HepG2 (cell line): ENCODE results near the gene SERPINA6. TPM values are rescaled to one million over a fixed set of nuclear protein-coding genes. Genes with fewer than 3 reads are reported as not detected.

ENCODE experiments used
- ARNTL ChIP-seq: sonication (generic); formaldehyde crosslinking; IDR thresholded peaks from 2 replicates; pipeline ENCODE4 v1.4.0; 2020; ENCODE audit warnings: mild to moderate bottlenecking, missing genetic modification reagents
- ASH2L ChIP-seq: fragments of 300-600, 200-600 bp; sonication (generic); IDR thresholded peaks from 2 replicates; pipeline ENCODE4 v1.7.0; 2017; ENCODE audit warnings: low read depth, mild to moderate bottlenecking, moderate library complexity, mixed read lengths, low read length; ENCODE audit not compliant: insufficient read length
- CENPX ChIP-seq: sonication (generic); formaldehyde crosslinking; IDR thresholded peaks from 2 replicates; pipeline ENCODE4 v1.9.0; 2021; ENCODE audit warnings: mild to moderate bottlenecking, missing genetic modification reagents, moderate library complexity
- DPF2 ChIP-seq: sonication (generic); formaldehyde crosslinking; IDR thresholded peaks from 2 replicates; pipeline ENCODE4 v1.4.0; 2020; ENCODE audit warnings: mild to moderate bottlenecking, low read depth, missing genetic modification reagents, borderline replicate concordance
- ETV6 ChIP-seq: sonication (generic); formaldehyde crosslinking; conservative IDR thresholded peaks from 2 replicates; pipeline ENCODE4 v1.4.0; 2020; ENCODE audit warnings: missing genetic modification reagents
- HES4 ChIP-seq: sonication (generic); formaldehyde crosslinking; IDR thresholded peaks from 2 replicates; pipeline ENCODE4 v1.9.0; 2021; ENCODE audit warnings: mild to moderate bottlenecking, missing genetic modification reagents, borderline replicate concordance
- MIER3 ChIP-seq: IDR thresholded peaks from 2 replicates; pipeline ENCODE4 v1.6.1; 2016; ENCODE audit warnings: missing compliant biosample characterization, borderline replicate concordance
- MXI1 ChIP-seq: IDR thresholded peaks from 3 replicates; pipeline ENCODE4 v1.6.1; 2012; ENCODE audit warnings: low read depth, low read length, inconsistent platforms, borderline replicate concordance
- NCOA2 ChIP-seq: sonication (generic); formaldehyde crosslinking; IDR thresholded peaks from 2 replicates; pipeline ENCODE4 v1.8.0; 2022; ENCODE audit warnings: inconsistent platforms
- NKX3-1 ChIP-seq: sonication (generic); formaldehyde crosslinking; IDR thresholded peaks from 2 replicates; pipeline ENCODE4 v1.5.0; 2020; ENCODE audit warnings: missing genetic modification reagents
- PAF1 ChIP-seq: IDR thresholded peaks from 2 replicates; pipeline ENCODE4 v1.6.1; 2016; ENCODE audit warnings: missing genetic modification reagents, missing compliant biosample characterization
- PHF20 ChIP-seq: sonication (generic); formaldehyde crosslinking; IDR thresholded peaks from 2 replicates; pipeline ENCODE4 v1.5.0; 2020; ENCODE audit warnings: mild to moderate bottlenecking, missing genetic modification reagents
- POLR2A ChIP-seq, 2 experiments: IDR thresholded peaks; 2 replicates each; pipeline ENCODE4 v1.6.1; 2011; ENCODE audit warnings: low read depth in 2 of 2, low read length in 2 of 2, mild to moderate bottlenecking in 1 of 2, moderate library complexity in 1 of 2; ENCODE audit not compliant: insufficient read depth in 1 of 2
- SIX4 ChIP-seq: sonication (generic); formaldehyde crosslinking; IDR thresholded peaks from 2 replicates; pipeline ENCODE4 v1.4.0; 2020; ENCODE audit warnings: missing genetic modification reagents
- SMARCE1 ChIP-seq: fragments of 450-650 bp; IDR thresholded peaks from 2 replicates; pipeline ENCODE4 v1.6.1; 2017; ENCODE audit warnings: borderline replicate concordance
- SP4 ChIP-seq: sonication (generic); formaldehyde crosslinking; IDR thresholded peaks from 2 replicates; pipeline ENCODE4 v1.8.1; 2023; ENCODE audit warnings: mild to moderate bottlenecking, missing genetic modification reagents
- TBL1XR1 ChIP-seq: fragments of 150-350 bp; IDR thresholded peaks from 2 replicates; pipeline ENCODE4 v1.6.1; 2014; ENCODE audit warnings: borderline replicate concordance, low read length; ENCODE audit not compliant: partially characterized antibody
- ZNF10 ChIP-seq: sonication (generic); formaldehyde crosslinking; IDR thresholded peaks from 2 replicates; pipeline ENCODE4 v1.4.0; 2020; ENCODE audit warnings: mild to moderate bottlenecking, low read depth, missing genetic modification reagents, borderline replicate concordance
- ZNF30 ChIP-seq: sonication (generic); formaldehyde crosslinking; IDR thresholded peaks from 2 replicates; pipeline ENCODE4 v1.5.0; 2020; ENCODE audit warnings: mild to moderate bottlenecking, missing genetic modification reagents
- ZNF354B ChIP-seq: sonication (generic); formaldehyde crosslinking; IDR thresholded peaks from 2 replicates; pipeline ENCODE4 v1.8.0; 2022; ENCODE audit warnings: mild to moderate bottlenecking, missing genetic modification reagents
- ZNF441 ChIP-seq: sonication (generic); formaldehyde crosslinking; IDR thresholded peaks from 2 replicates; pipeline ENCODE4 v1.7.0; 2021; ENCODE audit warnings: missing genetic modification reagents, borderline replicate concordance
- ZNF563 ChIP-seq: sonication (generic); formaldehyde crosslinking; IDR thresholded peaks from 2 replicates; pipeline ENCODE4 v1.8.0; 2022; ENCODE audit warnings: mild to moderate bottlenecking, moderate library complexity, missing genetic modification reagents
- ZNF670 ChIP-seq: sonication (generic); formaldehyde crosslinking; IDR thresholded peaks from 2 replicates; pipeline ENCODE4 v1.8.0; 2022; ENCODE audit warnings: mild to moderate bottlenecking, missing genetic modification reagents, borderline replicate concordance
- ZNF883 ChIP-seq: sonication (generic); formaldehyde crosslinking; IDR thresholded peaks from 2 replicates; pipeline ENCODE4 v1.5.1; 2020; ENCODE audit warnings: mild to moderate bottlenecking, missing genetic modification reagents; ENCODE audit errors: not compliant biosample characterization
- ZSCAN12 ChIP-seq: sonication (generic); formaldehyde crosslinking; IDR thresholded peaks from 2 replicates; pipeline ENCODE4 v1.9.0; 2021; ENCODE audit warnings: mild to moderate bottlenecking, missing genetic modification reagents
- polyA plus RNA-seq, 8 experiments: library from polyadenylated mRNA; depleted of rRNA in 3 of 8; stranded (reverse) in 7 of 8; unstranded in 1 of 8; fragments of >200 nt; fragmentation: Illumina TruSeq in 4 of 8; extraction: Trizol in 4 of 8; gene quantifications; 2 replicates each; pipeline versions ENCODE4 v1.2.1 to v1.2.3, GENCODE V29; 2011 to 2016; ENCODE audit warnings: low read depth in 4 of 8, missing spikeins in 1 of 8, mixed read lengths in 1 of 8; ENCODE audit not compliant: insufficient read depth in 1 of 8
- total RNA-seq, 5 experiments: library from RNA; depleted of rRNA; stranded (reverse); fragments of >200 nt; fragmentation: Illumina TruSeq; extraction: Trizol; gene quantifications; 2 replicates each; pipeline ENCODE4 v1.2.3, GENCODE V29; 2016; ENCODE audit warnings: low read depth in 1 of 5
- TF ChIP-seq, protein P1 (sequence below): sonication (generic); formaldehyde crosslinking; IDR thresholded peaks from 2 replicates; pipeline ENCODE4 v1.8.1; 2023; ENCODE audit warnings: mild to moderate bottlenecking, missing genetic modification reagents
- TF ChIP-seq, protein P2 (sequence below): sonication (generic); formaldehyde crosslinking; IDR thresholded peaks from 2 replicates; pipeline ENCODE4 v1.5.1; 2020; ENCODE audit warnings: mild to moderate bottlenecking, moderate library complexity, missing genetic modification reagents
- TF ChIP-seq, protein P3 (sequence below): conservative IDR thresholded peaks from 2 replicates; pipeline ENCODE4 v1.6.1; 2018; ENCODE audit warnings: missing genetic modification reagents

Gene SERPINA6
- total and polyA plus RNA-seq, 2 of the 13 experiments (the other 11 are each of a cell fraction or from before 2014, with no cell fraction given): 260 to 333 TPM

DNA sequence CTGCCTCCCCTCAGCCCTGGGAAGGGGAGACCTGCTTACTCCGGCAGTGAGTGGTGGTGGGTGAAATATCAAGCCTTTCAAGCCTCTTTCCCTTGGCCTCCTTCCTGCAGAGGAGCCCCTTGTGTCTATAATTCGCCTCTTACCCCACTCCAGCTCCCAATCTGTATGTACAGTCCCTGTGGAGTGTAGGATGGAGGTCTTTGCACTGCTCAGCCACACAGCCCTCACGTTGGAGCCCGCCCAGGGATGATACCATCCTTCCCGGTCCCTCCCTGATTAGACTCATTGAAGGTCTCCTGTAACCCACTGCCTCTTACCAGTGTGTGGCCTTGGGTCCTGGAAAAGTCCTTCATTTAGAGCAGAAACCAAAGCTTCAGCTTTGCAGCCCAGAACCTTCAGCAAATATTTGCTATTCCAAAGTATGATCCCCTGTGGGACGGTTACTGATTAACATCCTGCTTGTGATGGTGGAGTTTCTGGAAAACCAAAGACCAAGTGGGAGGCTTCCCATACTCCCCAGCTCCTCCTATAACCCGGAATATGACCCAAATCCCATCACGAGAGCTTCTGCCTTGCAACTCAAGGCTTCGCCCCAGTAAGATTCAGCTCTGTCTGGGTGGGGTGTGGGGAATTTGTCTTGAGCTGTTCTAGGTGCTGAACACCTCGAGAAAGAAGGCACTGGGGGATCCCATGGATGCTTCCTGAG lies 30.1 kb downstream of the SERPINA6 start, which contains the start of gene SERPINA10 (continued):
- 0 out of 2 replicates have a peak, but pooled peaks have one; percentile 19 for TF ChIP-seq ZSCAN12 (CRISPR knock-in tag)
- TF ChIP-seq ZNF883 (CRISPR knock-in tag): no peak
- no peak for TF ChIP-seq ZNF563 (CRISPR knock-in tag)
- TF ChIP-seq ARNTL (CRISPR knock-in tag): peak; percentile 71; the same call in 1 of the 2 replicates
- TF ChIP-seq ZNF354B (CRISPR knock-in tag): no peak
- peak; percentile 90 for TF ChIP-seq NCOA2 (CRISPR knock-in tag)
- peak; percentile 40; the same call in 1 of the 3 replicates for TF ChIP-seq MXI1
- TF ChIP-seq SMARCE1: 0 out of 2 replicates have a peak, but pooled peaks have one; percentile 5
- peak; percentile 85 to 94 for TF ChIP-seq POLR2A (IDR thresholded peaks at IDR 0.05; ENCODE audit: insufficient read depth in 1 of 2, low read depth in 2 of 2, low read length in 2 of 2)
- peak; percentile 58; the same call in 1 of the 2 replicates for TF ChIP-seq SIX4
- peak; percentile 72; the same call in 1 of the 2 replicates for TF ChIP-seq ZNF670 (CRISPR knock-in tag)
- TF ChIP-seq, protein P1, sequence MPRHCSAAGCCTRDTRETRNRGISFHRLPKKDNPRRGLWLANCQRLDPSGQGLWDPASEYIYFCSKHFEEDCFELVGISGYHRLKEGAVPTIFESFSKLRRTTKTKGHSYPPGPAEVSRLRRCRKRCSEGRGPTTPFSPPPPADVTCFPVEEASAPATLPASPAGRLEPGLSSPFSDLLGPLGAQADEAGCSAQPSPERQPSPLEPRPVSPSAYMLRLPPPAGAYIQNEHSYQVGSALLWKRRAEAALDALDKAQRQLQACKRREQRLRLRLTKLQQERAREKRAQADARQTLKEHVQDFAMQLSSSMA: no peak
- TF ChIP-seq ZNF441: peak; percentile 85
- no peak for TF ChIP-seq CENPX (CRISPR knock-in tag)
- no peak for TF ChIP-seq ZNF10 (CRISPR knock-in tag)
- no peak for TF ChIP-seq HES4 (CRISPR knock-in tag)
- TF ChIP-seq, protein P2, sequence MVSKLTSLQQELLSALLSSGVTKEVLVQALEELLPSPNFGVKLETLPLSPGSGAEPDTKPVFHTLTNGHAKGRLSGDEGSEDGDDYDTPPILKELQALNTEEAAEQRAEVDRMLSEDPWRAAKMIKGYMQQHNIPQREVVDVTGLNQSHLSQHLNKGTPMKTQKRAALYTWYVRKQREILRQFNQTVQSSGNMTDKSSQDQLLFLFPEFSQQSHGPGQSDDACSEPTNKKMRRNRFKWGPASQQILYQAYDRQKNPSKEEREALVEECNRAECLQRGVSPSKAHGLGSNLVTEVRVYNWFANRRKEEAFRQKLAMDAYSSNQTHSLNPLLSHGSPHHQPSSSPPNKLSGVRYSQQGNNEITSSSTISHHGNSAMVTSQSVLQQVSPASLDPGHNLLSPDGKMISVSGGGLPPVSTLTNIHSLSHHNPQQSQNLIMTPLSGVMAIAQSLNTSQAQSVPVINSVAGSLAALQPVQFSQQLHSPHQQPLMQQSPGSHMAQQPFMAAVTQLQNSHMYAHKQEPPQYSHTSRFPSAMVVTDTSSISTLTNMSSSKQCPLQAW (CRISPR knock-in tag): peak; percentile 100
- TF ChIP-seq MIER3 (CRISPR knock-in tag): peak; percentile 84; the same call in 1 of the 2 replicates
- TF ChIP-seq ETV6: no peak; the same call in 1 of the 2 replicates
- TF ChIP-seq SP4: 0 out of 2 replicates have a peak, but pooled peaks have one; percentile 35
- no peak for TF ChIP-seq ZNF30 (CRISPR knock-in tag)
- TF ChIP-seq, protein P3, sequence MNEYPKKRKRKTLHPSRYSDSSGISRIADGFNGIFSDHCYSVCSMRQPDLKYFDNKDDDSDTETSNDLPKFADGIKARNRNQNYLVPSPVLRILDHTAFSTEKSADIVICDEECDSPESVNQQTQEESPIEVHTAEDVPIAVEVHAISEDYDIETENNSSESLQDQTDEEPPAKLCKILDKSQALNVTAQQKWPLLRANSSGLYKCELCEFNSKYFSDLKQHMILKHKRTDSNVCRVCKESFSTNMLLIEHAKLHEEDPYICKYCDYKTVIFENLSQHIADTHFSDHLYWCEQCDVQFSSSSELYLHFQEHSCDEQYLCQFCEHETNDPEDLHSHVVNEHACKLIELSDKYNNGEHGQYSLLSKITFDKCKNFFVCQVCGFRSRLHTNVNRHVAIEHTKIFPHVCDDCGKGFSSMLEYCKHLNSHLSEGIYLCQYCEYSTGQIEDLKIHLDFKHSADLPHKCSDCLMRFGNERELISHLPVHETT (CRISPR knock-in tag): 0 out of 2 replicates have a peak, but pooled peaks have one; percentile 53
- peak; percentile 89 for TF ChIP-seq ASH2L
- TF ChIP-seq DPF2 (CRISPR knock-in tag): peak; percentile 73
- TF ChIP-seq PHF20 (CRISPR knock-in tag): no peak
- TF ChIP-seq PAF1 (CRISPR knock-in tag): no peak
- TF ChIP-seq TBL1XR1: peak; percentile 68
- peak; percentile 44; the same call in 1 of the 2 replicates for TF ChIP-seq NKX3-1
